Astrocyte (in vitro differentiated cells and primary cell): ENCODE results near the gene SPDYE2. TPM values are rescaled to one million over a fixed set of nuclear protein-coding genes. Genes with fewer than 3 reads are reported as not detected.
"Not testable (repeated sequence)": the region's sequence is repeated elsewhere in the genome, so short reads cannot be mapped to it uniquely, and the experiment has no call there.

Experiments
- DNase-seq: peaks from one replicate; pipeline ENCODE4 v3.0.0-alpha.2; 2010; ENCODE audit warnings: low read depth
- FAIRE-seq: peaks from 2 replicates; lab custom pipeline; 2011; peaks lifted over from hg19 to GRCh38; lab: Jason Lieb, UNC
- H2AFZ ChIP-seq: 2 replicates; pipeline ENCODE4 v1.6.0; 2012; ENCODE audit warnings: low read depth, low read length, inconsistent platforms
- H3K27ac ChIP-seq: 2 replicates; pipeline ENCODE4 v1.5.1; 2011; ENCODE audit warnings: low read depth, low read length, inconsistent platforms
- H3K27me3 ChIP-seq: 2 replicates; pipeline ENCODE4 v1.6.0; 2011; ENCODE audit warnings: low read length, inconsistent platforms; ENCODE audit not compliant: insufficient read depth
- H3K36me3 ChIP-seq: 2 replicates; pipeline ENCODE4 v1.5.1; 2011; ENCODE audit warnings: low read length, inconsistent platforms; ENCODE audit not compliant: insufficient read depth
- H3K4me1 ChIP-seq: 2 replicates; pipeline ENCODE4 v1.5.1; 2011; ENCODE audit warnings: low read length, inconsistent platforms; ENCODE audit not compliant: insufficient read depth
- H3K4me2 ChIP-seq: 2 replicates; pipeline ENCODE4 v1.6.0; 2012; ENCODE audit warnings: low read length, inconsistent platforms
- H3K4me3 ChIP-seq: 2 replicates; pipeline ENCODE4 v1.5.1; 2011; ENCODE audit warnings: low read depth, mild to moderate bottlenecking, low read length, inconsistent platforms; ENCODE audit not compliant: insufficient read depth
- H3K79me2 ChIP-seq: 2 replicates; pipeline ENCODE4 v1.6.0; 2012; ENCODE audit warnings: mild to moderate bottlenecking, low read length, inconsistent platforms; ENCODE audit not compliant: insufficient read depth
- H3K9ac ChIP-seq: 2 replicates; pipeline ENCODE4 v1.6.0; 2012; ENCODE audit warnings: mild to moderate bottlenecking, low read length, inconsistent platforms
- H3K9me3 ChIP-seq: 2 replicates; pipeline ENCODE4 v1.5.1; 2012; ENCODE audit warnings: low read depth, mild to moderate bottlenecking, low read length, inconsistent platforms; ENCODE audit not compliant: insufficient read depth
- H4K20me1 ChIP-seq: 2 replicates; pipeline ENCODE4 v1.6.0; 2012; ENCODE audit warnings: low read length, inconsistent platforms; ENCODE audit not compliant: insufficient read depth
- H3K27ac Mint-ChIP-seq: one replicate; pipeline ENCODE4 v1.8.0; 2021; ENCODE audit warnings: mild to moderate bottlenecking, mixed read lengths; ENCODE audit not compliant: unreplicated experiment
- H3K27me3 Mint-ChIP-seq: one replicate; pipeline ENCODE4 v1.8.0; 2021; ENCODE audit warnings: low read depth, mixed read lengths; ENCODE audit not compliant: unreplicated experiment
- H3K36me3 Mint-ChIP-seq: one replicate; pipeline ENCODE4 v1.8.0; 2021; ENCODE audit warnings: low read depth, mixed read lengths; ENCODE audit not compliant: unreplicated experiment
- H3K4me1 Mint-ChIP-seq: one replicate; pipeline ENCODE4 v1.8.0; 2021; ENCODE audit warnings: low read depth, mixed read lengths; ENCODE audit not compliant: unreplicated experiment
- H3K4me3 Mint-ChIP-seq: one replicate; pipeline ENCODE4 v1.8.0; 2021; ENCODE audit warnings: mild to moderate bottlenecking, moderate library complexity, mixed read lengths; ENCODE audit not compliant: unreplicated experiment
- H3K9me3 Mint-ChIP-seq: one replicate; pipeline ENCODE4 v1.8.0; 2021; ENCODE audit warnings: mild to moderate bottlenecking, mixed read lengths; ENCODE audit not compliant: unreplicated experiment
- total RNA-seq: library from RNA; stranded (reverse); gene quantifications from 2 replicates; pipeline ENCODE4 v1.2.1, GENCODE V29; 2021

SPDYE2 gene
- total RNA-seq, 1 donor from 2014 or later = not detected

DNA sequence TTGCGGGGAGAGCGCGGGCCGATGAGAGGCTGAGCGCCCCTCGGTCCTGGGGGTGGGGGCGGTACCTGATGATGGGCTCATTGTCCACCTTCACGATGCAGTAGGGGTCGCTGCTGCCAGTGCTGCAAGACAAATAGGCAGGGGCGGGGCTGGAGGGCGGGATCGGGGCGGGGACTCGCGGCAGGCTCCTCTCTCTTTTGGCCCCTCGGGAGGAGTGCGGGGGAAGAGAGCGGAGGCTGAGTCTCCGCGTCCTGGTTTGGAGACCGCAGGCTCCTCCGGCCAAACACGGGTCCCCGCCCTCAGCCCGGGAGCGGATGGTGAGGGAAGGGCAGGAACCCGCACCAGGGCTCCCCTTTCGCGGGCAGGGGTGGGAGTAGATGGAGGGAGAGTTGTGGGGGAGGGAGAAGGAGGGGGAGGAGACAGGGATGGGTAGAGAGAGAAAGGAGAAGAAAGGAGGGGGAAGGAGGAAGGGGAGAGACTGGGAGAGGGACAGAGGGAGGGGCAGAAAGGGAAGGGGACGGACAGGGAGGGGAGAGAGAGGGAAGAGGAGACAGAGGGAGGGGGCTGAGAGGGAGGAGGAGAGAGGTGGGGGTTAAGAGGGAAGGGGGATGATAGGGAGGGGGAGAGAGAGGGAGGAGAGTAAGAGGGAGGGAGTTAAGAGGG, 39.0 kb upstream of the SPDYE2 start:
- DNase-seq, H3K27me3 Mint-ChIP-seq, H3K36me3 ChIP-seq, H3K79me2 ChIP-seq, H2AFZ ChIP-seq, H3K4me3 ChIP-seq, H3K4me3 Mint-ChIP-seq, H3K4me1 ChIP-seq, FAIRE-seq, H3K36me3 Mint-ChIP-seq, H4K20me1 ChIP-seq, H3K4me1 Mint-ChIP-seq, H3K9me3 ChIP-seq, H3K9me3 Mint-ChIP-seq, H3K27ac Mint-ChIP-seq, H3K27me3 ChIP-seq, H3K27ac ChIP-seq: not testable (repeated sequence)
- Histone ChIP-seq H3K4me2 (peak overlapping the region; percentile 74), H3K9ac (peak overlapping the region; percentile 54)

DNA sequence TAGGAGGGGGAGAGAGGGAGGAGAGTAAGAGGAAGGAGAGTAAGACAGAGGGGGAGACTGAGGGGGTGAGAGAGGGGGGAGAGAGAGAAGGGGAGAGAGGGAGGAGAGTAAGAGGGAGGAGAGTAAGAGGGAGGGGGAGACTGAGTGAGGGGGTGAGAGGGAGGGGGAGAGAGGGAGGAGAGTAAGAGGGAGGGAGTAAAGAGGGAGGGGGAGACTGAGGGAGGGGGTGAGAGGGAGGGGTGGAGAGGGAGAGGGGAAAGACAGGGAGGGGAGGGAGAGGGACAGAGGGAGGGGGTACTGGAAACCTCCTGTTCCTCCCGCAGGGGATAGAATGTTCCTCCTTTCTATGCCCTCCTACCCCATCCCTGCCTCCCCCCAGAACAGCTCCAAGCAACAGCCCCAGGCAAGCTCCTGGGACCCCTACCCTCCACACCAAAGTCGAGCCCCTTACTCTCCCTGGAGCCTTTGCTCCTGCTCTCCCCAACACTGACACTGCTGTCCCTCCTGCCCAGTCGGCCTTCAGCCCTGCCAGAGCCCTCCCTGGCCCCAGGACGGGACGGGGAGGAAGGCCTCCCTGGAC, 38.3 kb upstream of the SPDYE2 start:
- not testable (repeated sequence) for H3K27me3 ChIP-seq, H3K9me3 Mint-ChIP-seq, H3K36me3 Mint-ChIP-seq, FAIRE-seq, H3K9me3 ChIP-seq, H3K4me1 Mint-ChIP-seq, H3K36me3 ChIP-seq, H3K4me3 ChIP-seq, H3K4me3 Mint-ChIP-seq, H3K27ac Mint-ChIP-seq, H3K4me1 ChIP-seq, H2AFZ ChIP-seq, H4K20me1 ChIP-seq, H3K27me3 Mint-ChIP-seq, H3K27ac ChIP-seq, H3K79me2 ChIP-seq
- Histone ChIP-seq H3K4me2 (peak overlapping the region; percentile 74), H3K9ac (peak overlapping the region; percentile 54)
- peak; percentile 72 for DNase-seq

DNA sequence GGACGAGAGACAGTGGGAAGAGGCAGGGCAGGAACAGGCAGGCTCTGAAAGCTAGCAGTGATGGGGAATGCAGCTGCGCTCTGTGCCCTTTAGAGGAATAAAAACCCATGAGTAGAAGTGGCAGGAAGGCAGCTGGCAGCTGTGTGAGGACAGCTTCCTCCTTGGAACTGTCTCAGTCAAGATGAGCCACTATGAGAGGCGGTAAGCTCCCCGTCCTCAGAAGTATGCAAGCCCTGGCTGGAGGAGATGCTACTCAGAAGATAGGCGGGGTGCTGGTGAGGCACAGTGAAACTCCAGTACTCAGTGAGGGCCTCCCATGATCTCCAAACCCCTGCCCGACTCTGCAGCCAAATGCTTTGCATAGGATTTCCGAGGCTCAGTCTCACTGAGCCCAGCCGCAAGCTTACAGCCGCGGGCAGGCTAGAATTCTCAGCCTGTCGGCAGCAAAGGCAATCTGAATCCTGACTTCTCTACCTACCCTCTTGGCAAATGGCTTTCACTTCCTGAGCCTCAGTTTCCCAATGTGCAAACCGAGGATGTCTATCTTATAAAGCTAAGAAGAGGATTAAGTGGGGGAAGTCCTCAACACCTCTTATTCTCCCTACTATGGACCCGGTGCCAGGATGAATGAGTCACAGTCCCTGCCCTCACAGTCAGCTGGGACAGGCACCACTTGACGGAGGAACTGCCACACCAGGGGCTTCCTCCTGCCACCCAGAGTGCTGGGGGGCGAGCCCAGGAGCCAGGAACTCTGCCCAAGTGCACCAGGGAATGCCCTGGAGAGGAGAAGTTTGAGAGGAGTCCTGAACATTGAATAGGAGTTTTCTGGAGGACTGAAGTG, 35.9 kb upstream of the SPDYE2 start:
- H3K27ac Mint-ChIP-seq, H3K9me3 ChIP-seq, DNase-seq, H4K20me1 ChIP-seq, H3K4me1 ChIP-seq, H3K27me3 Mint-ChIP-seq, H3K79me2 ChIP-seq, H3K4me2 ChIP-seq, H3K4me3 Mint-ChIP-seq, H3K9me3 Mint-ChIP-seq, H3K9ac ChIP-seq, H2AFZ ChIP-seq, H3K4me1 Mint-ChIP-seq, FAIRE-seq, H3K4me3 ChIP-seq, H3K27ac ChIP-seq, H3K36me3 Mint-ChIP-seq, H3K36me3 ChIP-seq, H3K27me3 ChIP-seq: not testable (repeated sequence)

DNA sequence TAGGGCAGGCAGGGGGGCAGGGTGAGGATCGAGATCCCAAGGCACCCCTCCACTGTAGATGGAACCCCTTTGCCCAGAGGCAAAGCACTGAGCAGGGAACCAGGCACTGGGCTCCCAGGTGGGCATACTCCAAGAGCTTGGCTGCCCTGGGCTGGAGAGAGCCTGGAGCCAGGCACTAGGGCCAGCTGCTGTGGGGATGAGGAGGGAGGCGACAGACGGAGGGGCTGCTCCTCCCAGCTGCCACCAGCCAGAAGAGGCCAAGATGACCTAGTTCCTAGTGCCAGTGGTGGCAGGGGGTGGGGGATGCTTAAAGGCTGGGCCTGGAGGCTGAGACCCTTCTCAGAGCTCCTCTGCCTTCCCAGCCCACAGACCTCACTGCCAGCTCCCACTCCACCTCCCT, 35.1 kb upstream of the SPDYE2 start:
- H3K4me3 ChIP-seq, H4K20me1 ChIP-seq, FAIRE-seq, H3K9ac ChIP-seq, H3K4me3 Mint-ChIP-seq, H3K79me2 ChIP-seq, DNase-seq, H3K27me3 Mint-ChIP-seq, H3K36me3 ChIP-seq, H3K27me3 ChIP-seq, H3K4me1 ChIP-seq, H2AFZ ChIP-seq, H3K27ac Mint-ChIP-seq, H3K4me2 ChIP-seq, H3K27ac ChIP-seq, H3K9me3 Mint-ChIP-seq, H3K9me3 ChIP-seq, H3K36me3 Mint-ChIP-seq, H3K4me1 Mint-ChIP-seq: not testable (repeated sequence)

DNA sequence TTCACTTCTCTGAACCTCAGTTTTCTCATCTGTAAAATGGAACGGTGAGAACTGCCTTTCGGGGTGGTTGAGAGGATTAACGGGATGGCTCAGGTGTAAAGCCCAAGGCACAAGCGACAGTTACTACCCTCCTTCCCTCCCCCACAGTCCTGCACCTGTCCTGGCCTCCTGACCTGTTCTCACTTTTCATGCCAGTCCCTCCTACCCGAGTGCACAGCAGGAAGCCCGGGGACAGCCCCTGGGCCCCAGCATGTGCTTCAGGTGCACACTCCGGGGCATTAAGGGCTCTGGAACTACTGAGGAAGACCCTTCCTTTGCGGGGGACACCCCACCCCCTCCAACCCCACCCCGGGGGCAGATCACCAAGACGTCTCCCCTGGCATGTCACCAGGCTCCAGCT, 34.1 kb upstream of the SPDYE2 start:
- not testable (repeated sequence) for DNase-seq, H2AFZ ChIP-seq, H3K36me3 Mint-ChIP-seq, H3K27ac Mint-ChIP-seq, H4K20me1 ChIP-seq, H3K27me3 Mint-ChIP-seq, H3K9ac ChIP-seq, H3K4me3 Mint-ChIP-seq, H3K27ac ChIP-seq, H3K4me2 ChIP-seq, H3K79me2 ChIP-seq, H3K9me3 Mint-ChIP-seq, FAIRE-seq, H3K36me3 ChIP-seq, H3K4me3 ChIP-seq, H3K9me3 ChIP-seq, H3K4me1 ChIP-seq, H3K27me3 ChIP-seq, H3K4me1 Mint-ChIP-seq
